OCI-LY7 (cell line): ENCODE results near the gene DHRS7C. TPM values are rescaled to one million over a fixed set of nuclear protein-coding genes. Genes with fewer than 3 reads are reported as not detected.

ENCODE experiments used
- BruUV-seq: library from RNA; stranded (reverse); fragments of 400-500 nt; replicated peaks from 2 replicates; lab custom pipeline; 2021; lab: Mats Ljungman, UMichigan
- CTCF ChIA-PET: fragments of 300-600 bp; sonication (Branson Sonifier 250); formaldehyde crosslinking; loops from one replicate; lab custom pipeline; 2022; ENCODE audit warnings: antibody characterized with exemption; ENCODE audit not compliant: unreplicated experiment; lab: Charles Lee
- POLR2A ChIA-PET: fragments of 300-600 bp; sonication (Branson Sonifier 250); formaldehyde crosslinking; loops from one replicate; lab custom pipeline; 2022; ENCODE audit warnings: antibody characterized with exemption; lab: Charles Lee
- DNase-seq: peaks from one replicate; pipeline ENCODE4 v3.0.0-alpha.2; 2015; ENCODE audit warnings: low spot score
- H2AFZ ChIP-seq: fragments of 200-600 bp; sonication (generic), shearing (Covaris generic); 2 replicates; pipeline ENCODE4 v1.6.1; 2014; ENCODE audit warnings: mild to moderate bottlenecking, antibody characterized with exemption, low read length, moderate library complexity
- H3K27ac ChIP-seq: fragments of 200-600 bp; sonication (generic); 2 replicates; pipeline ENCODE4 v1.5.1; 2014; ENCODE audit warnings: mixed run types, low read depth, mild to moderate bottlenecking, moderate library complexity, low read length, inconsistent platforms; ENCODE audit not compliant: poor library complexity, severe bottlenecking
- H3K36me3 ChIP-seq: fragments of 200-600 bp; sonication (generic); 2 replicates; pipeline ENCODE4 v1.6.1; 2014; ENCODE audit warnings: mild to moderate bottlenecking, antibody characterized with exemption, low read length, moderate library complexity, mixed read lengths; ENCODE audit not compliant: insufficient read depth
- H3K4me1 ChIP-seq: fragments of 200-600 bp; sonication (generic); 2 replicates; pipeline ENCODE4 v1.5.1; 2014; ENCODE audit warnings: mild to moderate bottlenecking, low read length; ENCODE audit not compliant: insufficient read depth, poor library complexity, severe bottlenecking
- H3K4me2 ChIP-seq: fragments of 200-600 bp; sonication (generic); 2 replicates; pipeline ENCODE4 v1.6.1; 2014; ENCODE audit warnings: mild to moderate bottlenecking, low read length
- H3K4me3 ChIP-seq: fragments of 200-600 bp; sonication (generic); 2 replicates; pipeline ENCODE4 v1.5.1; 2014; ENCODE audit warnings: mild to moderate bottlenecking, low read depth, low read length; ENCODE audit not compliant: poor library complexity, severe bottlenecking
- H3K79me2 ChIP-seq: fragments of 200-600 bp; sonication (generic); 2 replicates; pipeline ENCODE4 v1.6.1; 2016; ENCODE audit warnings: low read depth, mild to moderate bottlenecking, low read length, moderate library complexity, mixed read lengths; ENCODE audit not compliant: insufficient read depth
- H3K9me2 ChIP-seq: fragments of 200-600 bp; sonication (generic); 2 replicates; pipeline ENCODE4 v1.6.1; 2016; ENCODE audit warnings: mild to moderate bottlenecking, low read length, mixed read lengths; ENCODE audit not compliant: insufficient read depth
- H3K9me3 ChIP-seq: fragments of 200-600 bp; sonication (generic); 2 replicates; pipeline ENCODE4 v1.6.1; 2014; ENCODE audit warnings: mild to moderate bottlenecking, mixed run types, low read length, mixed read lengths
- H4K20me1 ChIP-seq: fragments of 200-600 bp; sonication (generic); 2 replicates; pipeline ENCODE4 v1.6.1; 2014; ENCODE audit warnings: mild to moderate bottlenecking, antibody characterized with exemption, low read length, moderate library complexity, mixed read lengths; ENCODE audit not compliant: insufficient read depth
- CTCF ChIP-seq: fragments of 200-600 bp; sonication (generic); conservative IDR thresholded peaks from 2 replicates; pipeline ENCODE4 v1.5.1; 2014; ENCODE audit warnings: mild to moderate bottlenecking, antibody characterized with exemption, low read length, moderate library complexity, mixed read lengths
- EZH2phosphoT487 ChIP-seq: fragments of 200-600 bp; sonication (generic); IDR thresholded peaks from 2 replicates; pipeline ENCODE4 v1.6.1; 2018; ENCODE audit warnings: low read depth, borderline replicate concordance, mild to moderate bottlenecking, mixed run types, antibody characterized with exemption, low read length, moderate library complexity, mixed read lengths
- intact Hi-C: fragments of 100-400 bp; cut with micrococcal nuclease; formaldehyde crosslinking; loops from one replicate; pipeline ENCODE4 v1.10.0; 2022; ENCODE audit not compliant: unreplicated experiment
- total RNA-seq, 2 experiments: library from RNA; depleted of rRNA in 1 of 2; stranded (reverse); fragments of >200 nt in 1 of 2; shearing (Covaris generic) in 1 of 2; gene quantifications; 2 replicates each; pipeline ENCODE4 v1.2.3, GENCODE V29; 2014 to 2022

The DHRS7C gene
- total RNA-seq, 2 experiments from 2014 or later = not detected

- TF ChIP-seq EZH2phosphoT487 (no peak), CTCF (no peak)
- Histone ChIP-seq H2AFZ (no peak overlapping the region), H3K4me2 (no peak overlapping the region)
Measured at GRCh38 chr17:9820448-9820847, 29.1 kb upstream of the DHRS7C start.

GRCh38 chr17:9818760-9819159, 27.4 kb upstream of the DHRS7C start:
- Histone ChIP-seq H3K4me3 (no peak overlapping the region), H3K36me3 (no peaks in the 10 kb centered on the region), H3K9me3 (no peaks in the 10 kb centered on the region), H3K27ac (no peak overlapping the region), H3K79me2 (no peaks in the 10 kb centered on the region), H3K4me2 (no peak overlapping the region), H3K9me2 (no peaks in the 10 kb centered on the region), H2AFZ (no peak overlapping the region), H4K20me1 (no peaks in the 10 kb centered on the region), H3K4me1 (no peaks in the 10 kb centered on the region)
- ChIA-PET POLR2A (no interaction called here), CTCF (no interaction called here)
- TF ChIP-seq EZH2phosphoT487 (no peak), CTCF (no peak)
- no TSS peak for BruUV-seq
- intact Hi-C loops = no loop called here
- DNase-seq = no peak

More at GRCh38 chr17:9820448-9820847, 29.1 kb upstream of the DHRS7C start:
- no peaks in the 10 kb centered on the region for H3K36me3 ChIP-seq
- no peaks in the 10 kb centered on the region for H3K9me3 ChIP-seq
- H3K9me2 ChIP-seq = no peaks in the 10 kb centered on the region
- no peaks in the 10 kb centered on the region for H3K4me1 ChIP-seq
- intact Hi-C loops = no loop called here
- H3K27ac ChIP-seq = no peak overlapping the region
- ChIA-PET CTCF (no interaction called here), POLR2A (no interaction called here)
- H3K79me2 ChIP-seq = no peaks in the 10 kb centered on the region
- H3K4me3 ChIP-seq = no peak overlapping the region
- BruUV-seq = no TSS peak
- H4K20me1 ChIP-seq = no peaks in the 10 kb centered on the region
- no peak for DNase-seq

- DNase-seq = no peak
- no peaks in the 10 kb centered on the region for H3K9me3 ChIP-seq
- H3K4me3 ChIP-seq = no peak overlapping the region
- ChIA-PET CTCF (no interaction called here), POLR2A (no interaction called here)
- H3K36me3 ChIP-seq = no peaks in the 10 kb centered on the region
- no peak overlapping the region for H2AFZ ChIP-seq
- H3K4me1 ChIP-seq = no peaks in the 10 kb centered on the region
- H3K9me2 ChIP-seq = no peaks in the 10 kb centered on the region
- no peaks in the 10 kb centered on the region for H3K79me2 ChIP-seq
- H3K4me2 ChIP-seq = no peak overlapping the region
- TF ChIP-seq CTCF (no peak), EZH2phosphoT487 (no peak)
- H3K27ac ChIP-seq = no peak overlapping the region
- no peaks in the 10 kb centered on the region for H4K20me1 ChIP-seq
- BruUV-seq = no TSS peak
- intact Hi-C loops = no loop called here
Measured at GRCh38 chr17:9817086-9817485, 25.7 kb upstream of the DHRS7C start.
